Psoas muscle (tissue), 8 donors: ENCODE measurements around the gene SIAH3. TPM values are rescaled to one million over a fixed set of nuclear protein-coding genes. Genes with fewer than 3 reads are reported as not detected.

Experiments
- ATAC-seq, 4 donors: fragments of 200-7000 bp; cut with Tn5 transposase; one replicate each; pipeline ENCODE4 v1.9.1; 2020; ENCODE audit warnings: moderate library complexity in 3 of 4, mild to moderate bottlenecking in 2 of 4
- DNase-seq, 2 donors: peaks; one replicate each; pipeline ENCODE4 v3.0.0-alpha.2; 2020
- H3K27ac ChIP-seq: fragments of 200-600 bp; one replicate; pipeline ENCODE4 v1.8.0; 2022
- H3K27me3 ChIP-seq, 3 donors: fragments of 200-600 bp in 1 of 3; one replicate each; pipeline versions ENCODE4 v1.6.1 to v1.8.0; 2013 to 2022; ENCODE audit warnings: low read length in 2 of 3, mild to moderate bottlenecking in 2 of 3, moderate library complexity in 1 of 3; ENCODE audit not compliant: insufficient read depth in 3 of 3
- H3K36me3 ChIP-seq, 2 donors: fragments of 200-600 bp in 1 of 2; one replicate each; pipeline versions ENCODE4 v1.6.1 to v1.8.0; 2013 to 2022; ENCODE audit warnings: low read depth in 1 of 2, mild to moderate bottlenecking in 1 of 2, moderate library complexity in 1 of 2; ENCODE audit not compliant: insufficient read depth in 1 of 2
- H3K4me1 ChIP-seq: fragments of 200-600 bp; one replicate; pipeline ENCODE4 v1.8.0; 2022
- H3K4me3 ChIP-seq: fragments of 200-600 bp; one replicate; pipeline ENCODE4 v1.8.0; 2022; ENCODE audit warnings: mild to moderate bottlenecking
- H3K9me3 ChIP-seq: fragments of 200-600 bp; one replicate; pipeline ENCODE4 v1.8.0; 2022
- WGBS, 3 donors: extraction: QIAGEN DNeasy Blood & Tissue Kit; methylation state at CpG; one replicate each; pipeline versions ENCODE4 v1.1.6 to v1.1.7; 2013; 5-methylcytosine and 5-hydroxymethylcytosine counted together
- intact Hi-C, 2 donors: fragments of 100-400 bp; cut with DNase I; formaldehyde crosslinking; loops; one replicate each; pipeline versions ENCODE4 v1.11.0 to v1.14.2; 2022
- polyA plus RNA-seq, 3 donors: library from polyadenylated mRNA; stranded (reverse); fragments of 200-250 nt; gene quantifications; one replicate each; pipeline ENCODE4 v1.2.3, GENCODE V29; 2013
- total RNA-seq, 4 donors: library from RNA; stranded (reverse); fragmentation: NEBNext Ultra II Directional in 2 of 4; extraction: Animal tissue kit (Norgen Biotek cat#: 25700) in 2 of 4; gene quantifications; one replicate each; pipeline versions ENCODE4 v1.2.1 to v1.2.4, GENCODE V29; 2021 to 2023
- TF ChIP-seq, protein P1 (sequence below): fragments of 200-600 bp; IDR thresholded peaks from one replicate; pipeline ENCODE4 v1.8.0; 2022; ENCODE audit warnings: antibody characterized with exemption
- donor health status: healthy with polysubstance abuse.
- donor health status: DM: no; HTN: no; CAD: no; lungs with moderate emphysema.
- donor health status: Bipolar disorder and iron deficiency.
- donor health status: healthy.
- donor health status: DM: yes; HTN: yes; CAD: no.
- donor health status: DM: no; HTN: no; CAD: no.
- donor health status: DM: no; HTN: no; CAD: no.
- donor health status: DM: yes; HTN: yes; CAD: no.

The SIAH3 gene
- total and polyA plus RNA-seq, 7 donors, result 0.02 to 0.03 (median 0.02) TPM; not detected in 4

- H3K27ac ChIP-seq, result no peak overlapping the region
- peaks cover 4% of the 10 kb centered on the region for H3K4me1 ChIP-seq
- no peaks in the 10 kb centered on the region for H3K9me3 ChIP-seq
- TF ChIP-seq, protein P1, sequence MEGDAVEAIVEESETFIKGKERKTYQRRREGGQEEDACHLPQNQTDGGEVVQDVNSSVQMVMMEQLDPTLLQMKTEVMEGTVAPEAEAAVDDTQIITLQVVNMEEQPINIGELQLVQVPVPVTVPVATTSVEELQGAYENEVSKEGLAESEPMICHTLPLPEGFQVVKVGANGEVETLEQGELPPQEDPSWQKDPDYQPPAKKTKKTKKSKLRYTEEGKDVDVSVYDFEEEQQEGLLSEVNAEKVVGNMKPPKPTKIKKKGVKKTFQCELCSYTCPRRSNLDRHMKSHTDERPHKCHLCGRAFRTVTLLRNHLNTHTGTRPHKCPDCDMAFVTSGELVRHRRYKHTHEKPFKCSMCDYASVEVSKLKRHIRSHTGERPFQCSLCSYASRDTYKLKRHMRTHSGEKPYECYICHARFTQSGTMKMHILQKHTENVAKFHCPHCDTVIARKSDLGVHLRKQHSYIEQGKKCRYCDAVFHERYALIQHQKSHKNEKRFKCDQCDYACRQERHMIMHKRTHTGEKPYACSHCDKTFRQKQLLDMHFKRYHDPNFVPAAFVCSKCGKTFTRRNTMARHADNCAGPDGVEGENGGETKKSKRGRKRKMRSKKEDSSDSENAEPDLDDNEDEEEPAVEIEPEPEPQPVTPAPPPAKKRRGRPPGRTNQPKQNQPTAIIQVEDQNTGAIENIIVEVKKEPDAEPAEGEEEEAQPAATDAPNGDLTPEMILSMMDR, result no peak
- 85 to 94% (median 89%) methylated on average over 4 of the region's 4 CpGs for WGBS, 3 donors
- DNase-seq (no peak), ATAC-seq (no peak)
- intact Hi-C loops, result no loop called here
- no peaks in the 10 kb centered on the region for H3K36me3 ChIP-seq
- no peak overlapping the region for H3K4me3 ChIP-seq
- H3K27me3 ChIP-seq, result no peaks in the 10 kb centered on the region
These were observed 26.2 kb downstream of the SIAH3 start for GRCh38 chr13:45825387-45825650.

GRCh38 chr13:45823583-45823982 lies 28.0 kb downstream of the SIAH3 start:
- Histone ChIP-seq H3K9me3 (no peaks in the 10 kb centered on the region), H3K4me3 (no peak overlapping the region), H3K27me3 (no peaks in the 10 kb centered on the region), H3K27ac (no peak overlapping the region), H3K36me3 (no peaks in the 10 kb centered on the region), H3K4me1 (peaks cover 4% of the 10 kb centered on the region)
- TF ChIP-seq, protein P1, result no peak
- ATAC-seq (no peak), DNase-seq (no peak)
- intact Hi-C loops, result no loop called here

- ATAC-seq (no peak), DNase-seq (no peak)
- TF ChIP-seq, protein P1, result no peak
- Histone ChIP-seq H3K9me3 (no peaks in the 10 kb centered on the region), H3K4me1 (no peaks in the 10 kb centered on the region), H3K4me3 (no peak overlapping the region), H3K27ac (no peak overlapping the region), H3K36me3 (no peaks in the 10 kb centered on the region), H3K27me3 (no peaks in the 10 kb centered on the region)
- intact Hi-C loops, result no loop called here
- WGBS, 3 donors, result 71 to 76% (median 73%) methylated on average over 6 of the region's 6 CpGs
These were observed 29.7 kb downstream of the SIAH3 start for GRCh38 chr13:45821811-45822210.

- Histone ChIP-seq H3K27ac (no peak overlapping the region), H3K36me3 (no peaks in the 10 kb centered on the region), H3K4me1 (no peaks in the 10 kb centered on the region), H3K4me3 (no peak overlapping the region), H3K27me3 (no peaks in the 10 kb centered on the region), H3K9me3 (no peaks in the 10 kb centered on the region)
- ATAC-seq (no peak), DNase-seq (no peak)
- intact Hi-C loops, result no loop called here
- 90 to 91% (median 91%) methylated on average over 18 of the region's 18 CpGs for WGBS, 3 donors
- TF ChIP-seq, protein P1, result no peak
These were observed 31.3 kb downstream of the SIAH3 start for GRCh38 chr13:45820106-45820838.

- H3K27ac ChIP-seq, result no peak overlapping the region
- 62 to 84% (median 77%) methylated on average over 2 of the region's 2 CpGs for WGBS, 3 donors
- intact Hi-C loops, result no loop called here
- no peaks in the 10 kb centered on the region for H3K27me3 ChIP-seq
- ATAC-seq (no peak), DNase-seq (no peak)
- H3K4me1 ChIP-seq, result no peaks in the 10 kb centered on the region
- no peak overlapping the region for H3K4me3 ChIP-seq
- TF ChIP-seq, protein P1, result no peak
- no peaks in the 10 kb centered on the region for H3K9me3 ChIP-seq
- H3K36me3 ChIP-seq, result no peaks in the 10 kb centered on the region
These were observed 33.7 kb downstream of the SIAH3 start for GRCh38 chr13:45817833-45818232.
